HepG2 (cell line): ENCODE results near the gene LAMB2. TPM values are rescaled to one million over a fixed set of nuclear protein-coding genes. Genes with fewer than 3 reads are reported as not detected.

Experiments used
- AKNA ChIP-seq: sonication (generic); formaldehyde crosslinking; IDR thresholded peaks from 2 replicates; pipeline ENCODE4 v1.4.0; 2020; ENCODE audit warnings: missing genetic modification reagents, borderline replicate concordance
- BRD4 ChIP-seq: sonication (generic); formaldehyde crosslinking; IDR thresholded peaks from 2 replicates; pipeline ENCODE4 v1.4.0; 2020; ENCODE audit warnings: missing genetic modification reagents
- CENPT ChIP-seq: sonication (generic); formaldehyde crosslinking; IDR thresholded peaks from 2 replicates; pipeline ENCODE4 v1.8.0; 2022; ENCODE audit warnings: low read depth, mild to moderate bottlenecking, moderate library complexity, missing genetic modification reagents
- FOXP4 ChIP-seq: sonication (generic); formaldehyde crosslinking; IDR thresholded peaks from 2 replicates; pipeline ENCODE4 v1.4.0; 2020; ENCODE audit warnings: missing genetic modification reagents
- GABPB1 ChIP-seq: IDR thresholded peaks from 2 replicates; pipeline ENCODE4 v1.6.1; 2016; ENCODE audit warnings: mild to moderate bottlenecking, missing genetic modification reagents, moderate library complexity, missing compliant biosample characterization
- KAT7 ChIP-seq: IDR thresholded peaks from 2 replicates; pipeline ENCODE4 v1.6.1; 2018; ENCODE audit warnings: borderline replicate concordance, missing compliant biosample characterization
- KLF16 ChIP-seq, 2 experiments: sonication (generic) in 1 of 2; formaldehyde crosslinking in 1 of 2; IDR thresholded peaks; 2 replicates each; pipeline versions ENCODE4 v1.6.1 to v1.8.0; 2016 to 2023; ENCODE audit warnings: missing genetic modification reagents in 2 of 2, missing compliant biosample characterization in 1 of 2
- NFYC ChIP-seq: IDR thresholded peaks from 2 replicates; pipeline ENCODE4 v1.6.1; 2016; ENCODE audit warnings: missing genetic modification reagents, missing compliant biosample characterization
- POLR2A ChIP-seq, 2 experiments: IDR thresholded peaks; 2 replicates each; pipeline ENCODE4 v1.6.1; 2011; ENCODE audit warnings: low read depth in 2 of 2, low read length in 2 of 2, mild to moderate bottlenecking in 1 of 2, moderate library complexity in 1 of 2; ENCODE audit not compliant: insufficient read depth in 1 of 2
- RELA ChIP-seq: sonication (generic); formaldehyde crosslinking; IDR thresholded peaks from 2 replicates; pipeline ENCODE4 v1.4.0; 2020; ENCODE audit warnings: missing genetic modification reagents
- RFXANK ChIP-seq: IDR thresholded peaks from 2 replicates; pipeline ENCODE4 v1.6.1; 2016
- SALL1 ChIP-seq: sonication (generic); formaldehyde crosslinking; IDR thresholded peaks from 2 replicates; pipeline ENCODE4 v1.8.0; 2022; ENCODE audit warnings: mild to moderate bottlenecking, missing genetic modification reagents
- SUZ12 ChIP-seq: fragments of 150-350 bp; IDR thresholded peaks from 2 replicates; pipeline ENCODE4 v1.6.1; 2014; ENCODE audit warnings: low read depth, low read length
- WIZ ChIP-seq: sonication (generic); formaldehyde crosslinking; IDR thresholded peaks from 2 replicates; pipeline ENCODE4 v1.5.1; 2020; ENCODE audit warnings: mild to moderate bottlenecking, missing genetic modification reagents
- ZFX ChIP-seq: sonication (generic); formaldehyde crosslinking; IDR thresholded peaks from 2 replicates; pipeline ENCODE4 v1.4.0; 2020; ENCODE audit warnings: mild to moderate bottlenecking, low read depth, missing genetic modification reagents, moderate library complexity
- ZNF235 ChIP-seq: sonication (generic); formaldehyde crosslinking; IDR thresholded peaks from 2 replicates; pipeline ENCODE4 v1.8.1; 2023; ENCODE audit warnings: mild to moderate bottlenecking, missing genetic modification reagents, borderline replicate concordance
- ZNF282 ChIP-seq: fragments of 450-650 bp; IDR thresholded peaks from 2 replicates; pipeline ENCODE4 v1.6.1; 2018; ENCODE audit not compliant: partially characterized antibody
- ZNF773 ChIP-seq: sonication (generic); formaldehyde crosslinking; IDR thresholded peaks from 2 replicates; pipeline ENCODE4 v1.4.0; 2020; ENCODE audit warnings: missing genetic modification reagents, borderline replicate concordance
- polyA plus RNA-seq, 8 experiments: library from polyadenylated mRNA; depleted of rRNA in 3 of 8; stranded (reverse) in 7 of 8; unstranded in 1 of 8; fragments of >200 nt; fragmentation: Illumina TruSeq in 4 of 8; extraction: Trizol in 4 of 8; gene quantifications; 2 replicates each; pipeline versions ENCODE4 v1.2.1 to v1.2.3, GENCODE V29; 2011 to 2016; ENCODE audit warnings: low read depth in 4 of 8, missing spikeins in 1 of 8, mixed read lengths in 1 of 8; ENCODE audit not compliant: insufficient read depth in 1 of 8
- total RNA-seq, 5 experiments: library from RNA; depleted of rRNA; stranded (reverse); fragments of >200 nt; fragmentation: Illumina TruSeq; extraction: Trizol; gene quantifications; 2 replicates each; pipeline ENCODE4 v1.2.3, GENCODE V29; 2016; ENCODE audit warnings: low read depth in 1 of 5
- TF ChIP-seq, protein P1 (sequence below): sonication (generic); formaldehyde crosslinking; IDR thresholded peaks from 2 replicates; pipeline ENCODE4 v1.4.0; 2020; ENCODE audit warnings: missing genetic modification reagents
- TF ChIP-seq, protein P2 (sequence below): sonication (generic); formaldehyde crosslinking; conservative IDR thresholded peaks from 2 replicates; pipeline ENCODE4 v1.4.0; 2020; ENCODE audit warnings: missing genetic modification reagents

The LAMB2 gene
- total and polyA plus RNA-seq, 2 of the 13 experiments (the other 11 are each of a cell fraction or from before 2014, with no cell fraction given): 208 to 443 TPM

- peak; percentile 81 for TF ChIP-seq SALL1
- TF ChIP-seq CENPT (CRISPR knock-in tag): 0 out of 2 replicates have a peak, but pooled peaks have one; percentile 54
- 0 out of 2 replicates have a peak, but pooled peaks have one; percentile 50 for TF ChIP-seq ZNF235
- no peak for TF ChIP-seq AKNA (CRISPR knock-in tag)
- no peak for TF ChIP-seq ZNF773
- 0 out of 2 replicates have a peak, but pooled peaks have one; percentile 60 for TF ChIP-seq RELA
- peak; percentile 64 for TF ChIP-seq FOXP4 (CRISPR knock-in tag)
- TF ChIP-seq ZNF282: no peak
- TF ChIP-seq, protein P1, sequence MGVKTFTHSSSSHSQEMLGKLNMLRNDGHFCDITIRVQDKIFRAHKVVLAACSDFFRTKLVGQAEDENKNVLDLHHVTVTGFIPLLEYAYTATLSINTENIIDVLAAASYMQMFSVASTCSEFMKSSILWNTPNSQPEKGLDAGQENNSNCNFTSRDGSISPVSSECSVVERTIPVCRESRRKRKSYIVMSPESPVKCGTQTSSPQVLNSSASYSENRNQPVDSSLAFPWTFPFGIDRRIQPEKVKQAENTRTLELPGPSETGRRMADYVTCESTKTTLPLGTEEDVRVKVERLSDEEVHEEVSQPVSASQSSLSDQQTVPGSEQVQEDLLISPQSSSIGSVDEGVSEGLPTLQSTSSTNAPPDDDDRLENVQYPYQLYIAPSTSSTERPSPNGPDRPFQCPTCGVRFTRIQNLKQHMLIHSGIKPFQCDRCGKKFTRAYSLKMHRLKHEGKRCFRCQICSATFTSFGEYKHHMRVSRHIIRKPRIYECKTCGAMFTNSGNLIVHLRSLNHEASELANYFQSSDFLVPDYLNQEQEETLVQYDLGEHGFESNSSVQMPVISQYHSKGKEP (CRISPR knock-in tag): peak; percentile 67; the same call in 1 of the 2 replicates
- TF ChIP-seq SUZ12: no peak
- no peak; the same call in 1 of the 2 replicates for TF ChIP-seq WIZ
- peak; percentile 83 for TF ChIP-seq BRD4 (CRISPR knock-in tag)
- peak; percentile 59 to 99; a peak in 2 of 4 replicates for TF ChIP-seq KLF16 (CRISPR knock-in tag; IDR thresholded peaks at IDR 0.05)
- peak; percentile 36; the same call in 1 of the 2 replicates for TF ChIP-seq NFYC (CRISPR knock-in tag)
- TF ChIP-seq RFXANK: peak; percentile 70; the same call in 1 of the 2 replicates
- TF ChIP-seq ZFX (CRISPR knock-in tag): peak; percentile 93
- TF ChIP-seq POLR2A (IDR thresholded peaks at IDR 0.05; ENCODE audit: insufficient read depth in 1 of 2, low read depth in 2 of 2, low read length in 2 of 2): peak in 1 of 2 experiments; percentile 88; a peak in 2 of 4 replicates
- TF ChIP-seq KAT7: peak; percentile 83; the same call in 1 of the 2 replicates
- TF ChIP-seq GABPB1 (CRISPR knock-in tag): peak; percentile 99
- TF ChIP-seq, protein P2, sequence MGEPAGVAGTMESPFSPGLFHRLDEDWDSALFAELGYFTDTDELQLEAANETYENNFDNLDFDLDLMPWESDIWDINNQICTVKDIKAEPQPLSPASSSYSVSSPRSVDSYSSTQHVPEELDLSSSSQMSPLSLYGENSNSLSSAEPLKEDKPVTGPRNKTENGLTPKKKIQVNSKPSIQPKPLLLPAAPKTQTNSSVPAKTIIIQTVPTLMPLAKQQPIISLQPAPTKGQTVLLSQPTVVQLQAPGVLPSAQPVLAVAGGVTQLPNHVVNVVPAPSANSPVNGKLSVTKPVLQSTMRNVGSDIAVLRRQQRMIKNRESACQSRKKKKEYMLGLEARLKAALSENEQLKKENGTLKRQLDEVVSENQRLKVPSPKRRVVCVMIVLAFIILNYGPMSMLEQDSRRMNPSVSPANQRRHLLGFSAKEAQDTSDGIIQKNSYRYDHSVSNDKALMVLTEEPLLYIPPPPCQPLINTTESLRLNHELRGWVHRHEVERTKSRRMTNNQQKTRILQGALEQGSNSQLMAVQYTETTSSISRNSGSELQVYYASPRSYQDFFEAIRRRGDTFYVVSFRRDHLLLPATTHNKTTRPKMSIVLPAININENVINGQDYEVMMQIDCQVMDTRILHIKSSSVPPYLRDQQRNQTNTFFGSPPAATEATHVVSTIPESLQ (CRISPR knock-in tag): no peak
Measured at GRCh38 chr3:49120438-49121131, 12.3 kb downstream of the LAMB2 start, which contains the start of gene USP19 (continued).
